Stimulated activated CD4-positive, alpha-beta T cell treated with anti-CD3 and anti-CD28 coated beads, TNF-alpha, amount 100 ng/mL, for 4 hours (primary cell): ENCODE results near the gene TCHP.
"Not testable (repeated sequence)": the region's sequence is repeated elsewhere in the genome, so short reads cannot be mapped to it uniquely, and the experiment has no call there.

ENCODE experiments used
- DNase-seq, 3 experiments: peaks; one replicate each; pipeline ENCODE4 v3.0.0-alpha.2; 2020; ENCODE audit warnings: low read depth in 3 of 3

The TCHP gene

GRCh38 chr12:109910254-109910968, 10.3 kb downstream of the TCHP start:
- DNase-seq, result no peak

- DNase-seq, result no peak
These were observed 10.9 kb downstream of the TCHP start for GRCh38 chr12:109910969-109911348.

- no peak for DNase-seq
These were observed 12.8 kb downstream of the TCHP start for GRCh38 chr12:109912855-109913321.

- DNase-seq, result no peak
These were observed 14.4 kb downstream of the TCHP start for GRCh38 chr12:109914461-109914860.

- DNase-seq, result no peak
These were observed 15.3 kb downstream of the TCHP start for GRCh38 chr12:109915171-109916040.

- DNase-seq, result no peak
These were observed 16.0 kb downstream of the TCHP start for GRCh38 chr12:109916045-109916444.

- DNase-seq, result no peak
These were observed 19.4 kb downstream of the TCHP start for GRCh38 chr12:109919456-109919855.

GRCh38 chr12:109920261-109920780, 20.2 kb downstream of the TCHP start:
- DNase-seq, result no peak

GRCh38 chr12:109921982-109922381, 21.9 kb downstream of the TCHP start:
- no peak for DNase-seq

GRCh38 chr12:109923038-109923437, 23.0 kb downstream of the TCHP start:
- DNase-seq, result no peak

GRCh38 chr12:109923481-109924245, 23.6 kb downstream of the TCHP start:
- DNase-seq, result no peak

- no peak for DNase-seq
These were observed 25.2 kb downstream of the TCHP start for GRCh38 chr12:109925185-109925840.

GRCh38 chr12:109926016-109926415, 25.9 kb downstream of the TCHP start:
- DNase-seq, result no peak

- no peak for DNase-seq
These were observed 26.6 kb downstream of the TCHP start for GRCh38 chr12:109926488-109927210.

- peak in 1 of 3 experiments; percentile 7 for DNase-seq
These were observed 27.5 kb downstream of the TCHP start for GRCh38 chr12:109927622-109928021.

- no peak for DNase-seq
These were observed 28.1 kb downstream of the TCHP start for GRCh38 chr12:109928058-109928656.

- not testable (repeated sequence) for DNase-seq
These were observed 29.3 kb downstream of the TCHP start for GRCh38 chr12:109929326-109929725.

- DNase-seq, result no peak
These were observed 30.1 kb downstream of the TCHP start for GRCh38 chr12:109930028-109930800.

- DNase-seq, result no peak
These were observed 31.1 kb downstream of the TCHP start for GRCh38 chr12:109931143-109931542.
